Activated CD4-positive, alpha-beta T cell treated with anti-CD3 and anti-CD28 coated beads, Interleukin-2, amount 10 ng/mL, durations not matched to agents 7 days and 5 days (primary cell): ENCODE results near the gene ADGB. TPM values are rescaled to one million over a fixed set of nuclear protein-coding genes. Genes with fewer than 3 reads are reported as not detected.
"Not testable (repeated sequence)": the region's sequence is repeated elsewhere in the genome, so short reads cannot be mapped to it uniquely, and the experiment has no call there.

Experiments used
- CTCF ChIA-PET: fragments of 350-600 bp; sonication (Branson Sonifier 250); formaldehyde crosslinking; loops from one replicate; lab custom pipeline; 2021; ENCODE audit warnings: antibody characterized with exemption; lab: Charles Lee
- POLR2A ChIA-PET: fragments of 350-600 bp; sonication (Branson Sonifier 250); formaldehyde crosslinking; loops from one replicate; lab custom pipeline; 2021; ENCODE audit warnings: antibody characterized with exemption; lab: Charles Lee
- DNase-seq: peaks from one replicate; pipeline ENCODE4 v3.0.0-alpha.2; 2020
- H3K27ac Mint-ChIP-seq: one replicate; pipeline ENCODE4 v1.8.0; 2021; ENCODE audit warnings: mild to moderate bottlenecking, moderate library complexity, mixed read lengths
- H3K27me3 Mint-ChIP-seq: one replicate; pipeline ENCODE4 v1.8.0; 2021; ENCODE audit warnings: mixed read lengths
- H3K36me3 Mint-ChIP-seq: one replicate; pipeline ENCODE4 v1.8.0; 2021; ENCODE audit warnings: low read depth, mixed read lengths
- H3K4me1 Mint-ChIP-seq: one replicate; pipeline ENCODE4 v1.8.0; 2021; ENCODE audit warnings: mixed read lengths
- H3K4me3 Mint-ChIP-seq: one replicate; pipeline ENCODE4 v1.8.0; 2021; ENCODE audit warnings: mild to moderate bottlenecking, moderate library complexity, mixed read lengths
- H3K9me3 Mint-ChIP-seq: one replicate; pipeline ENCODE4 v1.8.0; 2021; ENCODE audit warnings: mixed read lengths
- total RNA-seq, 2 experiments: library from RNA; stranded (reverse); gene quantifications; one replicate each; pipeline ENCODE4 v1.2.3, GENCODE V29; 2021

ADGB gene
- total RNA-seq, 2 experiments from 2014 or later: not detected

- H3K27me3 Mint-ChIP-seq, H3K4me3 Mint-ChIP-seq, H3K36me3 Mint-ChIP-seq, H3K9me3 Mint-ChIP-seq, POLR2A ChIA-PET, H3K27ac Mint-ChIP-seq, H3K4me1 Mint-ChIP-seq, DNase-seq: not testable (repeated sequence)
- CTCF ChIA-PET: interaction anchor here (0.7 kb wide), 1 partner anchor 35 kb away, joined by 3 read pairs; no protein-coding TSS in a partner anchor
Measured at GRCh38 chr6:146815511-146816462, 217.0 kb downstream of the ADGB start.

DNA sequence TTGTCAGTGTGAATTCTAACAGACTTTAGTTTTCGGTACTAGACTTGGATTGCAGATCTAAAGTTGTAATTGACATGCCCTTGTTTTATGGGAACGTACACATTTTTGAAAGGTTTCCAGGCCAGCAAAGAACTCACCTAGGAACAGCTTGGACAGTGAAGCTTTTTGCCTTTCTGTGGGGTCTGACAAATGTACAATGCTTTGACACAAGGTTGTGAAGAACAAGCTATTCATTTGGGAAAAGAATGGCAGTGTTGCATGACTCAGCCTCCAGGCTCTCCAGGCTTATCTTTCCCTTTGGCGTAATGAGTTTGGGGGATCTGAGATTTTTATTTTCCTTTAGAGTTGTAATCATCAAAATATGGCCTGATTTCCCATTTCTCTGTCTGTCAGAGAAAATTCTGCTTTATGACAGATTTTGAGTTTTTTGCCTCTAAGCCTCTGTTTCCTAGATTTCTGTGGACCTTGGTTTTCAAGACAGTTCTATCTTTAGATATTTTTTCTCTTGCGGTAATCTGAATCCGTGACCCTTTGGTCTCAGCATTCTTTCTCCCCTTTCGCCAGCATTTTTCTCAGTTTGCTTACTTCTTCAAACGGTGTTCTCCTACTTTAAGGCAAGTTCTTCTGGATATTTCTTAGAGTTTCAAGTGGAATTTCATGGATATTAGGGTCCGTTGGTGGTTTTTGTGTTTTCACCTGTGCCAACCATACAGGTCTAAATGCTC, 221.0 kb downstream of the ADGB start:
- Mint-ChIP-seq H3K27ac (no peak overlapping the region), H3K36me3 (no peaks in the 10 kb centered on the region), H3K9me3 (no peaks in the 10 kb centered on the region), H3K4me3 (no peak overlapping the region), H3K27me3 (peaks cover 6% of the 10 kb centered on the region), H3K4me1 (no peaks in the 10 kb centered on the region)
- ChIA-PET POLR2A (no interaction called here), CTCF (no interaction called here)
- no peak for DNase-seq

DNA sequence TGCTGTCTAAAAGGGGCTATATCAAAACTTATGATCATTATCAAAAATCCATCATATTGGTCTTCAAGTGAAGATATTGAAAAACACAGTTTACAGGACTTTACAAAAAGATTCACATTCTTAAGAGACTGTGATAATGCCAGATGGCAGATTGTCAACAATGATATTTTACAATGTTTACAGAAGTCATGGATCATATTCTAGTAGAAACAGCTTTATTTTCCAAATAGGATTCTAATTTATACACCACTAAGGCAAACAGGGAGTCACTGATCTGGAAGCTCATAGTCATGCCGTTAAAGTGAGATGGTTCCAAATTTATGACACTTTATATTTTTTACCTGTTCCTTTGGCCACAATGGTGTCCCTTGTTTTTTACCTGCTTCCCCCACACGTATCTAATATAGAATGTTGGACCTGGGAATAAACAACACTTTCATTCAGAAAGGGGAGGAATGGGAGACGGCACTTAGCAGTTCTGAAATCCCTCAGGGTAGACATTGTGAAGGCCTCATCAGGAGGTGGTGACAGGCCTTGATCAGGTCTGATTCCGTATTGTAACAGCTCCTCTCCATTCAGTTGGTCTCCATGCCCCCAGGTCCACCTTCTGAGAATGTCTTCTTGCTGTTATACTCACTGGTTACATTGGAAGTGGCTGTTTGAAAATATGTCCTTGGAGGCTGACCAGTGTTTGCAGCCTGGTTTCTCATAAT, 228.6 kb downstream of the ADGB start:
- Mint-ChIP-seq H3K27me3 (no peaks in the 10 kb centered on the region), H3K36me3 (no peaks in the 10 kb centered on the region), H3K4me1 (no peaks in the 10 kb centered on the region), H3K9me3 (no peaks in the 10 kb centered on the region), H3K4me3 (no peak overlapping the region), H3K27ac (no peak overlapping the region)
- ChIA-PET POLR2A (no interaction called here), CTCF (no interaction called here)
- DNase-seq: no peak

DNA sequence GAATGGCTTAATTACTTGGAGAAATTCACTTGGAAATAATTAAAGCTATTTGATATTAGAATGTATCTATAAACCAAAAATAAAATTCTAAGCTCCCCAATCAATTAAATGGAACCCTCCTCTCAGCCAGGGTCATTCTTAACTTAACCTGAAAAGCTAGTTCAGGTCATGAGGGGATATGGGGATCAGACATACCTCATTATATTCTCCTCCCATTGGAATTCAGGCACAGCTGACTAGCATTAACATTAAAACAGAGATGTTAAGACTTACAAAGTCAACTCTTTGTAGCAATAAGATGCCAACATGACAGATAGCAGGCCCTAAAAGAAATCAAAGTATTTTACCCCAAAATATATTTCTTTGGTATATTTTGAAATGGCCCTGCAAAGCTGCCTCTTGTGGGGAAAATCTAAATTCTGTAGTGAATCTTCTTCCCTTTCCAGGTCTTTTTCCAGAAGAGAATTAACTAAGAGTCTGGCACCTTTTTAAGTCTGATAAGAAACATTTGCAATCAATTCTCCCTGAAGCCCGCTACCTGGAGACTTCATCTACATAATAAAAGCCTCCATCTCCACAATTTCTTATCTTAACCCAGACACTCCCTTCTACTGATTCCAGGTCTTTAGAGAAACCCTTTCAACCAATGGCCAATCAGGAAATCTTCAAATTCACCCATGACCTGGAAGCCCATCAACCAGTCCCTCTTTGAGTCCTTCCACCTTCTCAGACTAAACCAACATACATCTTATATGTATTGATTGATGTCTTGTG, 231.2 kb downstream of the ADGB start:
- H3K36me3 Mint-ChIP-seq: no peaks in the 10 kb centered on the region
- H3K27me3 Mint-ChIP-seq: no peaks in the 10 kb centered on the region
- no peaks in the 10 kb centered on the region for H3K4me1 Mint-ChIP-seq
- ChIA-PET POLR2A (no interaction called here), CTCF (no interaction called here)
- DNase-seq: no peak
- H3K9me3 Mint-ChIP-seq: no peaks in the 10 kb centered on the region
- no peak overlapping the region for H3K4me3 Mint-ChIP-seq
- H3K27ac Mint-ChIP-seq: no peak overlapping the region

DNA sequence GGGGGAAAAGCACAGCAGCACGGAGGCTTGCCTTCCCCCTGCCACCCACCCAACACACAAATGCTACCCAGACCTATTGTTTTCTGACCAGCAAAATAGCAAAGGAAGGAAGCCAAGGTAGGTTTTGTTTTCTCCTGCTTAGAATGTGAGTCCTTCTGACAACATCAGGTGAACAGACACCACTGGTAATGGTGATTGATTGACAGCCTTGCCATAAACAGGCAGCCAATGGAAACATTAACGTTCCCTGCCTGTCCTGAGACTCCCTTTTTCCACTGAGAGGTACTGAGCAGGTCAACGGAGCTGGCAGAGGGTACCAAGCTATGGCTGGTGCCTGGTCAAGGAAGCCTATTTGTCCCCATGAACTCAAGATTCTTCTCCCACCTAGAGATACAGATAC, 234.4 kb downstream of the ADGB start:
- Mint-ChIP-seq H3K9me3 (no peaks in the 10 kb centered on the region), H3K4me1 (no peaks in the 10 kb centered on the region), H3K4me3 (no peak overlapping the region), H3K36me3 (no peaks in the 10 kb centered on the region), H3K27me3 (peaks cover 3% of the 10 kb centered on the region), H3K27ac (no peak overlapping the region)
- ChIA-PET CTCF (no interaction called here), POLR2A (no interaction called here)
- no peak for DNase-seq

GRCh38 chr6:146840216-146840615, 241.4 kb downstream of the ADGB start:
- Mint-ChIP-seq H3K27ac (no peak overlapping the region), H3K36me3 (no peaks in the 10 kb centered on the region), H3K4me1 (no peaks in the 10 kb centered on the region), H3K9me3 (peaks cover 8% of the 10 kb centered on the region), H3K27me3 (peaks cover 5% of the 10 kb centered on the region), H3K4me3 (no peak overlapping the region)
- no peak for DNase-seq
- POLR2A ChIA-PET: no interaction called here
- CTCF ChIA-PET: no interaction called here

DNA sequence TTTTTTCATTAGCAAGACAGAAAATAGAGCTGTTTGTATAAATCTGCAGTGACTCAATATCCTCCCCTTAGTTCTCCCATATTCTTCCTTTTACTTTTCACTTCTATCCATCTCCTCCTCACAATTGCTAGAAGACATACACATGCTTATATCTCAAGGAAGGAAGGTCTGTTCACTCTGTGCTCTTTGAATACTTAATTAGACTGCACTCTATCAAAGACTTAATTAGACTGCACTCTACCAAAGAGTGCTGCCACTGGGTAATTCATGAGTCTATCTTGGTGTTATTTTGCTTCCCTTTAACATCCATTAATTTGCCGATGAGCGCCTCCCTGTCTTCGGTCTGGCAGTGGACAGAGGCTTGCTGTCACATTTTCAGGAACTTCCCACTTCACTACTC, 241.9 kb downstream of the ADGB start:
- Mint-ChIP-seq H3K4me1 (no peaks in the 10 kb centered on the region), H3K4me3 (no peak overlapping the region), H3K27me3 (peaks cover 5% of the 10 kb centered on the region), H3K36me3 (no peaks in the 10 kb centered on the region), H3K9me3 (peaks cover 10% of the 10 kb centered on the region), H3K27ac (no peak overlapping the region)
- ChIA-PET POLR2A (no interaction called here), CTCF (no interaction called here)
- no peak for DNase-seq

- H3K4me3 Mint-ChIP-seq: no peak overlapping the region
- no peak for DNase-seq
- peaks cover 14% of the 10 kb centered on the region for H3K9me3 Mint-ChIP-seq
- H3K4me1 Mint-ChIP-seq: peaks cover 12% of the 10 kb centered on the region
- H3K27ac Mint-ChIP-seq: no peak overlapping the region
- no peaks in the 10 kb centered on the region for H3K36me3 Mint-ChIP-seq
- no peaks in the 10 kb centered on the region for H3K27me3 Mint-ChIP-seq
- ChIA-PET CTCF (no interaction called here), POLR2A (no interaction called here)
Measured at GRCh38 chr6:146847426-146847825, 248.7 kb downstream of the ADGB start.

DNA sequence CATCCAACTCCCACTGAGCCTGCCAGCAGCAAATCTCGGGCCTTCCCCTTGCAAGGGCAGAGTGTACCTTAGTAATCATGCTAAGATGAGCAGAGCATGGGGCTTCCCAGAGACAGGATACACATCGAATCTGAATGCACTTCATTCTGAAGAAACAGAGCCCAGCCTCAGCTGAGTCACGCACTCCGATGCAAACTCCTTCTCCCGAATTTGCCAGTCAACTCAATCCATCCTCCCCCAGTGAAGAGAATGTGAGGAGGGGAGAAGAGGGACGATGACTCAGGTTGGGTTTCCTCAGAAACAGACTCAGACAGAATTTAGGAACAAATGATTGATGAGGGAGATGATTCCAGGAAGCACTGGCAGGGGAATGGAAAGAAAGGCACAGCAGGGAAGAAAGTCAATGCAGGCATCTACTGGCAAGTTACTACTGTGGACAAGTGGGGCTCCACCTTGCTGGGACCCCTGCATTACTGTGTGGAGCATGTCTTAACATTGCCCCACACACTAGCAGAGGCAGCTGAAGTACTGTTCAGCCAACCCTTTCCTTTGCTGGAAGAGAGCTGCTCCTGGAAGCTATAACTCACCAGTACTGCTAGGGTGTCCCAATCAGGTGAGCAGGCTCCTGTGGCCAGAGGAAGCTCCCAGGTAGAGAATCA, 251.6 kb downstream of the ADGB start:
- Mint-ChIP-seq H3K36me3 (no peaks in the 10 kb centered on the region), H3K4me1 (peaks cover 17% of the 10 kb centered on the region), H3K9me3 (peaks cover 6% of the 10 kb centered on the region), H3K27ac (no peak overlapping the region), H3K4me3 (no peak overlapping the region), H3K27me3 (no peaks in the 10 kb centered on the region)
- ChIA-PET POLR2A (no interaction called here), CTCF (interaction anchor here (1.2 kb wide), 1 partner anchor 34 kb away, joined by 3 read pairs; no protein-coding TSS in a partner anchor)
- no peak for DNase-seq

DNA sequence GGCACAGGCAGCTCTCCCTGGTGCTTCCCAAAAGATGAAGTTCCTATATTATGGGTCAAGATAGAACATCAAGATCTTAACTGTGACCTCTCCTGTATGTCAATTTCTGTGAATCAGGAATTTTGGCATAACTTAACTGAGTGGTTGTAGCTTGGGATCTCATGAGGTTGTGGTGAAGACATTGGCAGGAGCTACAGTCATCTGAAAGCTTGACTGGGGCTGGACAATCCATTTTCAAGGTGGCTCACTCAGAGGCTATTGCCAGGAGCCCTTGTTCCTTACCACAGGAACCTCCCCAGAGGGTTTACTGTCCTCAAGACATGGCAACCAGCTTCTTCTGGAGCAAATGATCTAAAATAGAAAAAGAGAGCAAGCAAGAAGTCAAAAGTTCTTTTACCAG, 252.2 kb downstream of the ADGB start:
- no peak overlapping the region for H3K4me3 Mint-ChIP-seq
- H3K4me1 Mint-ChIP-seq: peaks cover 17% of the 10 kb centered on the region
- POLR2A ChIA-PET: no interaction called here
- H3K27me3 Mint-ChIP-seq: no peaks in the 10 kb centered on the region
- DNase-seq: no peak
- CTCF ChIA-PET: interaction anchor here (1.2 kb wide), 1 partner anchor 35 kb away, joined by 3 read pairs; no protein-coding TSS in a partner anchor
- H3K36me3 Mint-ChIP-seq: no peaks in the 10 kb centered on the region
- no peak overlapping the region for H3K27ac Mint-ChIP-seq
- peaks cover under 1% of the 10 kb centered on the region for H3K9me3 Mint-ChIP-seq

DNA sequence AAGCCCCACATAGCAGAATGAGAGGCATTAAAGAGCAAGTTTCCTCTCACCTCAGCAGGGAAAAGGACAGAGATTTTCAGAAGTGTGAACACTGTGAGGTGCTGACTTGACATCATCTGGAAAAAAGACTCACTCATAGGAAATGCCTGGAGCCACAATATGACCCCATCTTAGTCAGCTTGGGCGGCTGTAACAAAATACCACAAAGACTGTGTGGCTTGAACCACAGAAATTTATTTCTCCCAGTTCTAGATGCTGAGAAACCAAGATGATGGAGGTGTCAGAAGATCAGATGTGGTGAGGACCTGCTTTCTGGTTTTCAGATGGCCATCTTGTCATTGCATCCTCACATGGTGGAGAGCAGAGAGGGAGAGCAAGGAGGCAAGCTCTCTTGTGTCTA, 253.1 kb downstream of the ADGB start:
- Mint-ChIP-seq H3K4me1 (peaks cover 20% of the 10 kb centered on the region), H3K9me3 (no peaks in the 10 kb centered on the region), H3K4me3 (no peak overlapping the region), H3K27ac (no peak overlapping the region), H3K36me3 (no peaks in the 10 kb centered on the region), H3K27me3 (no peaks in the 10 kb centered on the region)
- no peak for DNase-seq
- CTCF ChIA-PET: interaction anchor here (1.0 kb wide), 1 partner anchor 528 kb away, joined by 3 read pairs; no protein-coding TSS in a partner anchor
- POLR2A ChIA-PET: no interaction called here
